Osteoblast (primary cell): ENCODE results near the gene TP53AIP1. TPM values are rescaled to one million over a fixed set of nuclear protein-coding genes. Genes with fewer than 3 reads are reported as not detected.

Source experiments
- DNase-seq: peaks from one replicate; pipeline ENCODE4 v3.0.0; 2011; ENCODE audit warnings: low spot score, mixed read lengths; ENCODE audit not compliant: insufficient read length; ENCODE audit errors: missing footprints
- H2AFZ ChIP-seq: 2 replicates; pipeline ENCODE4 v1.6.0; 2011; ENCODE audit warnings: mild to moderate bottlenecking, low read length
- H3K27ac ChIP-seq: 2 replicates; pipeline ENCODE4 v1.5.1; 2011; ENCODE audit warnings: mild to moderate bottlenecking, low read depth, low read length, moderate library complexity
- H3K27me3 ChIP-seq: 2 replicates; pipeline ENCODE4 v1.6.0; 2012; ENCODE audit warnings: mild to moderate bottlenecking, control low read depth, inconsistent platforms, low read length, moderate library complexity; ENCODE audit not compliant: insufficient read depth
- H3K36me3 ChIP-seq: 2 replicates; pipeline ENCODE4 v1.5.1; 2011; ENCODE audit warnings: mild to moderate bottlenecking, low read length, control low read depth, moderate library complexity; ENCODE audit not compliant: insufficient read depth
- H3K4me1 ChIP-seq: 2 replicates; pipeline ENCODE4 v1.5.1; 2011; ENCODE audit warnings: mild to moderate bottlenecking, low read length, control low read depth, moderate library complexity; ENCODE audit not compliant: insufficient read depth
- H3K4me2 ChIP-seq: 2 replicates; pipeline ENCODE4 v1.6.0; 2011; ENCODE audit warnings: mild to moderate bottlenecking, low read length; ENCODE audit not compliant: insufficient read depth
- H3K4me3 ChIP-seq: fragments of 200-600 bp; sonication (generic); 3 replicates; pipeline ENCODE4 v1.5.1; 2012; ENCODE audit warnings: mild to moderate bottlenecking, low read length, inconsistent platforms; ENCODE audit not compliant: insufficient read depth
- H3K79me2 ChIP-seq: 2 replicates; pipeline ENCODE4 v1.6.0; 2012; ENCODE audit warnings: mild to moderate bottlenecking, low read length, control low read depth, inconsistent platforms; ENCODE audit not compliant: insufficient read depth
- H3K9me3 ChIP-seq: 2 replicates; pipeline ENCODE4 v1.5.1; 2011; ENCODE audit warnings: low read depth, low read length, control low read depth
- H4K20me1 ChIP-seq: 2 replicates; pipeline ENCODE4 v1.6.0; 2012; ENCODE audit warnings: mild to moderate bottlenecking, low read length, control low read depth; ENCODE audit not compliant: insufficient read depth
- total RNA-seq: library from RNA; depleted of rRNA; stranded (reverse); fragments of >200 nt; gene quantifications from 2 replicates; pipeline ENCODE4 v1.2.3, GENCODE V29; 2012
- TF ChIP-seq, protein P1 (sequence below): IDR thresholded peaks from 2 replicates; pipeline ENCODE4 v1.5.1; 2011; ENCODE audit warnings: mild to moderate bottlenecking, low read depth, low read length, moderate library complexity; ENCODE audit errors: extremely low read depth

The TP53AIP1 gene
- total RNA-seq, 1 donor: under 0.01 TPM

DNA sequence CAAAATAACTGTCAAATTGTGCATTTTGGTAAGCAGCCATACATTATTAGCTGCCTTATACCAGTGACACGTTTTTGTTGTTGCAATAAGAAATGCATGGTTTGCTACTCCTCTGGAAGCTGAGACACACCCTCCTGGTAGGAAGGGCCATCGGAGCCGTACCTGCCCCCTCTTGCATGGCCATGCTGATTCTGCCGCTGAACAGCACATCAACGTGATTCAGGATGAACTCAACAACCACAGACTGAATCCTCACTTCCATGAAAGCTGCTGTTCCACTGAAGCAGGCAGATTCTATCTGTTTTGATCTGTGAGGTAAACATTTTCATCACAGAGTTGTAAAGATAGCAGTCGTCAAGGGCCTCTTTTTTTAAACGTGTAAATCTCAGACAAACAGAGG lies 38.6 kb upstream of the TP53AIP1 start:
- no peaks in the 10 kb centered on the region for H3K4me1 ChIP-seq
- H3K36me3 ChIP-seq: no peaks in the 10 kb centered on the region
- H3K79me2 ChIP-seq: no peaks in the 10 kb centered on the region
- TF ChIP-seq, protein P1, sequence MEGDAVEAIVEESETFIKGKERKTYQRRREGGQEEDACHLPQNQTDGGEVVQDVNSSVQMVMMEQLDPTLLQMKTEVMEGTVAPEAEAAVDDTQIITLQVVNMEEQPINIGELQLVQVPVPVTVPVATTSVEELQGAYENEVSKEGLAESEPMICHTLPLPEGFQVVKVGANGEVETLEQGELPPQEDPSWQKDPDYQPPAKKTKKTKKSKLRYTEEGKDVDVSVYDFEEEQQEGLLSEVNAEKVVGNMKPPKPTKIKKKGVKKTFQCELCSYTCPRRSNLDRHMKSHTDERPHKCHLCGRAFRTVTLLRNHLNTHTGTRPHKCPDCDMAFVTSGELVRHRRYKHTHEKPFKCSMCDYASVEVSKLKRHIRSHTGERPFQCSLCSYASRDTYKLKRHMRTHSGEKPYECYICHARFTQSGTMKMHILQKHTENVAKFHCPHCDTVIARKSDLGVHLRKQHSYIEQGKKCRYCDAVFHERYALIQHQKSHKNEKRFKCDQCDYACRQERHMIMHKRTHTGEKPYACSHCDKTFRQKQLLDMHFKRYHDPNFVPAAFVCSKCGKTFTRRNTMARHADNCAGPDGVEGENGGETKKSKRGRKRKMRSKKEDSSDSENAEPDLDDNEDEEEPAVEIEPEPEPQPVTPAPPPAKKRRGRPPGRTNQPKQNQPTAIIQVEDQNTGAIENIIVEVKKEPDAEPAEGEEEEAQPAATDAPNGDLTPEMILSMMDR: no peak
- no peak for DNase-seq
- H3K27me3 ChIP-seq: no peaks in the 10 kb centered on the region
- H3K4me3 ChIP-seq: no peak overlapping the region
- H4K20me1 ChIP-seq: no peaks in the 10 kb centered on the region
- H3K4me2 ChIP-seq: no peak overlapping the region
- H3K9me3 ChIP-seq: no peaks in the 10 kb centered on the region
- no peak overlapping the region for H2AFZ ChIP-seq
- no peak overlapping the region for H3K27ac ChIP-seq

DNA sequence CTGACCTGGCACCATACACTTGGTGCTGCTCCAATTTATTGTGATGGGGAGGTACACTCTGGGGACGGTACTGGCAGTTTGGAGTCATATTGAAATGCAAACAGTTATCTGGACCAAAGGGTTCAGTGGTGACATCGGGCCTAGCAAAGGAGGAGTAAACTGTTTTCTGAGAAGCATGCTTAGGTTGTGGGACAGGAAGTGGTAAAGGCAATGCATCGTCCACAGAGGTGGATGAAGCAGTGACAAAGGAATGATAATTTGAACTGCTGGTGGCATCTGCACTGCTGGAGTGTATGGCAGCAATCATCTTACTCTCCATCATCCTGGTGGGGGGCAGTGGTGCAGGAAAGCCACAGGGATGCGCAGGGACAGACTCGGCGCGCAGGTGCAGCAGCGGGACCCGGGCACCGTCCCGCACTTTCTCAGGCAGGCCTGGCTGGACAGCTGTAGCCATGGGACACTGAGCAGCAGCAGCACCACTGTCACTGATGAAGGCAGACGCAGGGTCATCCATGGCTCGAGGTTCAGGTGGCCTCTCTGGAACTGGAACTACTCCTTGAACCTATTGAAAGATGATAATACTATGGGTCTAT lies 28.0 kb upstream of the TP53AIP1 start:
- Histone ChIP-seq H3K9me3 (no peaks in the 10 kb centered on the region), H3K27ac (no peak overlapping the region), H4K20me1 (no peaks in the 10 kb centered on the region), H3K79me2 (no peaks in the 10 kb centered on the region), H2AFZ (no peak overlapping the region), H3K27me3 (no peaks in the 10 kb centered on the region), H3K4me3 (no peak overlapping the region), H3K4me2 (no peak overlapping the region), H3K36me3 (peaks cover 7% of the 10 kb centered on the region), H3K4me1 (no peaks in the 10 kb centered on the region)
- TF ChIP-seq, protein P1: no peak
- no peak for DNase-seq

DNA sequence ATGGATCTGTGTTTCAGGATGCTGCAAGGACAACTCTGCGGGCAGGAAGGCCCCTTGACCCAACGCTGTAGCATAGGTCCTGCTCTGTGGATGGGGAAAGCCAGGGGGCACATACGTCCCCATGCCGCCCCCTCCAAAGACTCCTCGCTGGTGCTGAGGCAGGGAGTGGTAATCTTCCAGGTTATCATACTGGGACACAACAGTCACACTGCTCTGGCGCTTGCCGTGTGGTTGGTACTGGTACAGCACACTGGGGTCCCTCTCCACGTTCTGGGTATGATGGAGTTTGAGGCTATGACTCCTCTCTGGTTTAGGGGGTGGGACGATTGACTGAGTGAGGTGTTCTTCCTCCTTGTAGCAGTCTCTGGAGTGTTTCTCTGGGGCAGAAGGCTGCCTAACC lies 26.2 kb upstream of the TP53AIP1 start:
- Histone ChIP-seq H3K4me3 (no peak overlapping the region), H2AFZ (no peak overlapping the region), H3K27ac (no peak overlapping the region), H3K4me1 (no peaks in the 10 kb centered on the region), H3K36me3 (peaks cover 7% of the 10 kb centered on the region), H3K9me3 (no peaks in the 10 kb centered on the region), H3K79me2 (no peaks in the 10 kb centered on the region), H4K20me1 (no peaks in the 10 kb centered on the region), H3K4me2 (no peak overlapping the region), H3K27me3 (no peaks in the 10 kb centered on the region)
- DNase-seq: no peak
- TF ChIP-seq, protein P1: no peak

DNA sequence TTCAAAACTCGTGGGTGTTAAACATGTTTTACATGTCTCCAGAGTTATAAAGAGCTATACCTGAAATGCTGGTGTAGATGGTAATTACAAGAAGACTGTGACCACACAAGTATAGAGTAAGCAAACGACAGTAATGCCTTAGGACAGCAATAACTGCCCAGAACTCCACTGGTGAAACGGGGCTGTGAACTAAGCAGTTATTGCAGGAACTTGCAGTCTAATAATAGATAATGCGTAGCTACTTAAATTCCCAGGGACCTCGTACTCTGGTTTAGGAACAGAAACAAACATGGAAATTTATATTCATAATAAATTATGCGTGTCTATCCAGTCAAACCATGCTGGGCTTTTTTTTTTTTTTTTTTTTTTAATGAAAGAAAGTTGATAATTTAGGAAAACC lies 24.9 kb upstream of the TP53AIP1 start:
- no peak for DNase-seq
- no peaks in the 10 kb centered on the region for H4K20me1 ChIP-seq
- H3K4me1 ChIP-seq: no peaks in the 10 kb centered on the region
- no peaks in the 10 kb centered on the region for H3K79me2 ChIP-seq
- no peaks in the 10 kb centered on the region for H3K9me3 ChIP-seq
- H2AFZ ChIP-seq: no peak overlapping the region
- no peaks in the 10 kb centered on the region for H3K27me3 ChIP-seq
- TF ChIP-seq, protein P1: no peak
- H3K4me3 ChIP-seq: no peak overlapping the region
- no peak overlapping the region for H3K4me2 ChIP-seq
- no peak overlapping the region for H3K27ac ChIP-seq
- peaks cover 7% of the 10 kb centered on the region for H3K36me3 ChIP-seq
